IMR-90 (cell line): Measurements from ENCODE around the gene PLEKHA8. TPM values are rescaled to one million over a fixed set of nuclear protein-coding genes. Genes with fewer than 3 reads are reported as not detected.

ENCODE experiments used
- ATAC-seq: fragments of 200-7000 bp; cut with Tn5 transposase; 2 replicates; pipeline ENCODE4 v1.9.1; 2020; ENCODE audit warnings: low read depth, mild to moderate bottlenecking, moderate library complexity
- BruUV-seq: library from RNA; stranded (reverse); fragments of 400-500 nt; replicated peaks from 2 replicates; lab custom pipeline; 2021; lab: Mats Ljungman, UMichigan
- CTCF ChIA-PET: fragments of 300-600 bp; formaldehyde crosslinking; extraction: SDS; loops from one replicate; lab custom pipeline; 2021; ENCODE audit warnings: antibody characterized with exemption; lab: Yijun Ruan, JAX
- POLR2A ChIA-PET: fragments of 300-600 bp; sonication (Branson Sonifier 250); formaldehyde crosslinking; loops from one replicate; lab custom pipeline; 2022; ENCODE audit warnings: antibody characterized with exemption; ENCODE audit not compliant: unreplicated experiment; lab: Charles Lee
- DNase-seq: peaks from one replicate; pipeline ENCODE4 v3.0.0; 2013
- H2AFZ ChIP-seq: replicated peaks from 2 replicates; pipeline ENCODE3; 2013; ENCODE audit warnings: low read length, mild to moderate bottlenecking; ENCODE audit not compliant: poor library complexity
- H2AK5ac ChIP-seq: 2 replicates; pipeline ENCODE4 v1.6.1; 2013; ENCODE audit warnings: low read depth, low read length, inconsistent platforms
- H2AK9ac ChIP-seq: replicated peaks from 2 replicates; pipeline ENCODE3; 2013; ENCODE audit warnings: mild to moderate bottlenecking, low read depth, low read length, moderate library complexity; ENCODE audit not compliant: poor library complexity
- H2BK120ac ChIP-seq: 2 replicates; pipeline ENCODE4 v1.6.1; 2013; ENCODE audit warnings: low read depth, low read length, inconsistent platforms
- H2BK15ac ChIP-seq: 3 replicates; pipeline ENCODE4 v1.6.1; 2013; ENCODE audit warnings: low read depth, low read length, inconsistent platforms
- H2BK20ac ChIP-seq: 2 replicates; pipeline ENCODE4 v1.6.1; 2013; ENCODE audit warnings: low read depth, mild to moderate bottlenecking, inconsistent platforms, low read length, moderate library complexity
- H2BK5ac ChIP-seq: 2 replicates; pipeline ENCODE4 v1.6.1; 2013; ENCODE audit warnings: mild to moderate bottlenecking, low read depth, low read length, inconsistent platforms; ENCODE audit not compliant: poor library complexity, severe bottlenecking
- H3K14ac ChIP-seq: replicated peaks from 2 replicates; pipeline ENCODE4 v1.6.1; 2013; ENCODE audit warnings: low read depth, low read length, inconsistent platforms
- H3K18ac ChIP-seq: 2 replicates; pipeline ENCODE4 v1.6.1; 2013; ENCODE audit warnings: low read depth, low read length, control low read depth
- H3K23ac ChIP-seq: 2 replicates; pipeline ENCODE4 v1.6.1; 2013; ENCODE audit warnings: low read depth, low read length, inconsistent platforms
- H3K27ac ChIP-seq: 2 replicates; pipeline ENCODE4 v1.5.1; 2013; ENCODE audit warnings: mild to moderate bottlenecking, control low read depth, low read length; ENCODE audit not compliant: insufficient read depth
- H3K27me3 ChIP-seq: 2 replicates; pipeline ENCODE4 v1.6.1; 2013; ENCODE audit warnings: low read length; ENCODE audit not compliant: control insufficient read depth, insufficient read depth
- H3K36me3 ChIP-seq: 2 replicates; pipeline ENCODE4 v1.6.1; 2013; ENCODE audit warnings: low read length, mixed read lengths; ENCODE audit not compliant: control insufficient read depth, insufficient read depth
- H3K4ac ChIP-seq: 2 replicates; pipeline ENCODE4 v1.6.1; 2013; ENCODE audit warnings: low read depth, low read length, inconsistent platforms
- H3K4me1 ChIP-seq: 2 replicates; pipeline ENCODE4 v1.6.1; 2013; ENCODE audit warnings: low read length, mixed read lengths; ENCODE audit not compliant: control insufficient read depth, insufficient read depth
- H3K4me2 ChIP-seq: 2 replicates; pipeline ENCODE4 v1.6.1; 2013; ENCODE audit warnings: low read depth, mild to moderate bottlenecking, control low read depth, low read length, moderate library complexity
- H3K4me3 ChIP-seq: 2 replicates; pipeline ENCODE4 v1.5.1; 2013; ENCODE audit warnings: low read depth, mild to moderate bottlenecking, control low read depth, low read length, moderate library complexity; ENCODE audit not compliant: insufficient read depth
- H3K56ac ChIP-seq: 2 replicates; pipeline ENCODE4 v1.6.1; 2013; ENCODE audit warnings: low read length, inconsistent platforms; ENCODE audit not compliant: insufficient read depth; ENCODE audit errors: extremely low read depth
- H3K79me1 ChIP-seq, 2 experiments: 2 replicates each; pipeline ENCODE4 v1.6.1; 2013; ENCODE audit warnings: low read length in 2 of 2, inconsistent platforms in 1 of 2, low read depth in 1 of 2
- H3K9ac ChIP-seq: 2 replicates; pipeline ENCODE4 v1.6.1; 2013; ENCODE audit warnings: low read depth, low read length, control low read depth
- H3K9me1 ChIP-seq: 2 replicates; pipeline ENCODE4 v1.6.1; 2013; ENCODE audit warnings: low read length, inconsistent platforms; ENCODE audit not compliant: insufficient read depth
- H3K9me3 ChIP-seq: 2 replicates; pipeline ENCODE4 v1.6.1; 2013; ENCODE audit warnings: low read length; ENCODE audit not compliant: control insufficient read depth, insufficient read depth
- H4K20me1 ChIP-seq: 2 replicates; pipeline ENCODE4 v1.6.1; 2013; ENCODE audit warnings: low read length, inconsistent platforms; ENCODE audit not compliant: insufficient read depth
- H4K5ac ChIP-seq: 2 replicates; pipeline ENCODE4 v1.6.1; 2013; ENCODE audit warnings: mild to moderate bottlenecking, low read depth, low read length, control low read depth
- H4K8ac ChIP-seq, 2 experiments: 2 replicates each; pipeline ENCODE4 v1.6.1; 2013; ENCODE audit warnings: low read depth in 2 of 2, low read length in 2 of 2, control low read depth in 1 of 2, inconsistent platforms in 1 of 2
- H4K91ac ChIP-seq: 2 replicates; pipeline ENCODE4 v1.6.1; 2013; ENCODE audit warnings: low read depth, low read length, inconsistent platforms; ENCODE audit not compliant: insufficient read depth
- BHLHE40 ChIP-seq: fragments of 150-350 bp; IDR thresholded peaks from 2 replicates; pipeline ENCODE4 v1.6.1; 2016; ENCODE audit warnings: mild to moderate bottlenecking, low read depth, low read length
- CEBPB ChIP-seq: IDR thresholded peaks from 2 replicates; pipeline ENCODE4 v1.6.1; 2012; ENCODE audit warnings: low read depth, low read length, improper control_type of control experiment
- CHD1 ChIP-seq: IDR thresholded peaks from 2 replicates; pipeline ENCODE4 v1.6.1; 2012; ENCODE audit warnings: low read depth, low read length, improper control_type of control experiment
- FOS ChIP-seq: fragments of 150-350 bp; IDR thresholded peaks from 2 replicates; pipeline ENCODE4 v1.6.1; 2016; ENCODE audit warnings: low read depth, low read length
- MAFK ChIP-seq: IDR thresholded peaks from 2 replicates; pipeline ENCODE4 v1.6.1; 2012; ENCODE audit warnings: low read depth, low read length, improper control_type of control experiment
- MAZ ChIP-seq: IDR thresholded peaks from 2 replicates; pipeline ENCODE4 v1.6.1; 2012; ENCODE audit warnings: low read depth, mild to moderate bottlenecking, low read length, improper control_type of control experiment, moderate library complexity, borderline replicate concordance
- MXI1 ChIP-seq: IDR thresholded peaks from 2 replicates; pipeline ENCODE4 v1.6.1; 2012; ENCODE audit warnings: low read depth, mild to moderate bottlenecking, low read length, moderate library complexity, borderline replicate concordance
- NFE2L2 ChIP-seq: fragments of 150-350 bp; IDR thresholded peaks from 2 replicates; pipeline ENCODE4 v1.6.1; 2016; ENCODE audit warnings: low read depth, mild to moderate bottlenecking, low read length
- POLR2A ChIP-seq: IDR thresholded peaks from 2 replicates; pipeline ENCODE4 v1.6.1; 2012; ENCODE audit warnings: mild to moderate bottlenecking, low read depth, low read length
- RAD21 ChIP-seq: IDR thresholded peaks from 2 replicates; pipeline ENCODE4 v1.6.1; 2012; ENCODE audit warnings: low read length, improper control_type of control experiment
- RCOR1 ChIP-seq: IDR thresholded peaks from 2 replicates; pipeline ENCODE4 v1.6.1; 2012; ENCODE audit warnings: mild to moderate bottlenecking, low read length, improper control_type of control experiment; ENCODE audit not compliant: insufficient replicate concordance
- RFX5 ChIP-seq: IDR thresholded peaks from 2 replicates; pipeline ENCODE4 v1.8.0; 2012; ENCODE audit warnings: low read depth, mild to moderate bottlenecking, low read length, moderate library complexity
- SMC3 ChIP-seq: fragments of 150-350 bp; IDR thresholded peaks from 2 replicates; pipeline ENCODE4 v1.6.1; 2016; ENCODE audit warnings: low read depth, mild to moderate bottlenecking, antibody characterized with exemption, low read length, moderate library complexity
- dilution Hi-C: fragments of 300-500 bp; cut with HindIII; formaldehyde crosslinking; loops from one replicate; pipeline ENCODE4 v1.14.3; 2018; ENCODE audit warnings: low sequenced_read_pairs; ENCODE audit not compliant: unreplicated experiment
- in situ Hi-C: fragments of 300-500 bp; cut with MboI; formaldehyde crosslinking; loops from 3 replicates; pipeline ENCODE4 v1.14.3; 2019; ENCODE audit warnings: low sequenced_read_pairs, inconsistent platforms, mixed read lengths
- intact Hi-C: fragments of 100-400 bp; cut with micrococcal nuclease; formaldehyde crosslinking; loops from 2 replicates; pipeline ENCODE4 v1.10.0; 2022
- polyA plus RNA-seq, 3 experiments: library from polyadenylated mRNA; depleted of rRNA; stranded (reverse); fragments of >200 nt; gene quantifications; 2 replicates each; pipeline ENCODE4 v1.2.3, GENCODE V29; 2012; ENCODE audit warnings: low replicate concordance in 1 of 3
- total RNA-seq: library from RNA; depleted of rRNA; stranded (reverse); fragments of >200 nt; gene quantifications from 2 replicates; pipeline ENCODE4 v1.2.3, GENCODE V29; 2012
- TF ChIP-seq, protein P1 (sequence below): fragments of 150-350 bp; IDR thresholded peaks from 2 replicates; pipeline ENCODE4 v1.6.1; 2017; ENCODE audit warnings: mild to moderate bottlenecking, antibody characterized with exemption, low read length, low read depth
- TF ChIP-seq, protein P2 (sequence below): conservative IDR thresholded peaks from 2 replicates; pipeline ENCODE4 v1.5.1; 2012; ENCODE audit warnings: mild to moderate bottlenecking, low read depth, low read length, improper control_type of control experiment
- TF ChIP-seq, protein P3 (sequence below): fragments of 150-350 bp; IDR thresholded peaks from 2 replicates; pipeline ENCODE4 v1.6.1; 2016; ENCODE audit warnings: low read depth, mild to moderate bottlenecking, low read length, moderate library complexity, borderline replicate concordance

PLEKHA8 gene
- total and polyA plus RNA-seq, 2 of the 4 experiments (the other 2 are of a cell fraction) = 3.6 to 9.7 TPM

DNA sequence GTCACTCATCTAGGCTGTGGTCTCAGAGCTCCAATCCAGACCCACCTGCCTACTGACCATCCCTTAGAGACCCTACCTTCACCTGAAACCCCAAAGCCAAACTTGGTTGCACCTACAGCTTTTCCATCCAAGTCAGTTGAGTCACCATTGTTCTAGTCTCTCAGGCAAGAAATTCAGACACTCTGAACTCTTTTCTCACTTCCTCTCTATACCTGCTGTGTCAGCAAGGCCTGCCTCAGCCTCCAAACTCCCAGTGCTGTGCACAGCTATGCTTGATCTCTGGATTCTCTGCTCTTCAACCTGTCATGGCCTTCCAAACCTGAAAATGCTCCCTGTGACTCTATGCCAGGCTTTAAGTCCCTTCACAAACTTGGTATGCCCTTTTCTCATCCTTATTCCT is 59.2 kb downstream of the PLEKHA8 start:
- DNase-seq = no peak
- Histone ChIP-seq H2AFZ (no peak overlapping the region), H3K14ac (no peak overlapping the region), H4K91ac (no peak overlapping the region), H2BK15ac (no peak overlapping the region), H3K79me1 (peaks cover 0 to 3% of the 10 kb centered on the region in 2 experiments; a peak in 1 of 4 replicates), H3K56ac (no peak overlapping the region), H2AK5ac (no peak overlapping the region), H4K20me1 (no peaks in the 10 kb centered on the region), H4K8ac (no peak overlapping the region), H3K23ac (no peak overlapping the region), H2BK5ac (no peak overlapping the region), H2AK9ac (no peak overlapping the region), H3K18ac (no peak overlapping the region), H3K36me3 (peaks cover 4% of the 10 kb centered on the region; the same call in 1 of the 2 replicates), H3K27me3 (no peaks in the 10 kb centered on the region), H3K4me1 (peaks cover 3% of the 10 kb centered on the region; the same call in 1 of the 2 replicates), H3K9ac (no peak overlapping the region), H4K5ac (no peak overlapping the region), H2BK120ac (no peak overlapping the region), H3K9me3 (no peaks in the 10 kb centered on the region), H3K4me3 (no peak overlapping the region), H3K4me2 (no peak overlapping the region), H3K27ac (no peak overlapping the region), H2BK20ac (no peak overlapping the region), H3K4ac (no peak overlapping the region), H3K9me1 (peaks cover 14% of the 10 kb centered on the region)
- TF ChIP-seq MAZ = no peak
- no peak for TF ChIP-seq NFE2L2
- no peak for TF ChIP-seq SMC3
- TF ChIP-seq POLR2A = no peak
- TF ChIP-seq RCOR1 = no peak
- no peak for TF ChIP-seq RFX5
- TF ChIP-seq BHLHE40 = no peak
- no peak for TF ChIP-seq RAD21
- TF ChIP-seq, protein P1, sequence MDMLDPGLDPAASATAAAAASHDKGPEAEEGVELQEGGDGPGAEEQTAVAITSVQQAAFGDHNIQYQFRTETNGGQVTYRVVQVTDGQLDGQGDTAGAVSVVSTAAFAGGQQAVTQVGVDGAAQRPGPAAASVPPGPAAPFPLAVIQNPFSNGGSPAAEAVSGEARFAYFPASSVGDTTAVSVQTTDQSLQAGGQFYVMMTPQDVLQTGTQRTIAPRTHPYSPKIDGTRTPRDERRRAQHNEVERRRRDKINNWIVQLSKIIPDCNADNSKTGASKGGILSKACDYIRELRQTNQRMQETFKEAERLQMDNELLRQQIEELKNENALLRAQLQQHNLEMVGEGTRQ = no peak
- TF ChIP-seq, protein P2, sequence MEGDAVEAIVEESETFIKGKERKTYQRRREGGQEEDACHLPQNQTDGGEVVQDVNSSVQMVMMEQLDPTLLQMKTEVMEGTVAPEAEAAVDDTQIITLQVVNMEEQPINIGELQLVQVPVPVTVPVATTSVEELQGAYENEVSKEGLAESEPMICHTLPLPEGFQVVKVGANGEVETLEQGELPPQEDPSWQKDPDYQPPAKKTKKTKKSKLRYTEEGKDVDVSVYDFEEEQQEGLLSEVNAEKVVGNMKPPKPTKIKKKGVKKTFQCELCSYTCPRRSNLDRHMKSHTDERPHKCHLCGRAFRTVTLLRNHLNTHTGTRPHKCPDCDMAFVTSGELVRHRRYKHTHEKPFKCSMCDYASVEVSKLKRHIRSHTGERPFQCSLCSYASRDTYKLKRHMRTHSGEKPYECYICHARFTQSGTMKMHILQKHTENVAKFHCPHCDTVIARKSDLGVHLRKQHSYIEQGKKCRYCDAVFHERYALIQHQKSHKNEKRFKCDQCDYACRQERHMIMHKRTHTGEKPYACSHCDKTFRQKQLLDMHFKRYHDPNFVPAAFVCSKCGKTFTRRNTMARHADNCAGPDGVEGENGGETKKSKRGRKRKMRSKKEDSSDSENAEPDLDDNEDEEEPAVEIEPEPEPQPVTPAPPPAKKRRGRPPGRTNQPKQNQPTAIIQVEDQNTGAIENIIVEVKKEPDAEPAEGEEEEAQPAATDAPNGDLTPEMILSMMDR = no peak
- TF ChIP-seq CHD1 = no peak
- no peak for TF ChIP-seq MAFK
- TF ChIP-seq CEBPB = no peak
- TF ChIP-seq, protein P3, sequence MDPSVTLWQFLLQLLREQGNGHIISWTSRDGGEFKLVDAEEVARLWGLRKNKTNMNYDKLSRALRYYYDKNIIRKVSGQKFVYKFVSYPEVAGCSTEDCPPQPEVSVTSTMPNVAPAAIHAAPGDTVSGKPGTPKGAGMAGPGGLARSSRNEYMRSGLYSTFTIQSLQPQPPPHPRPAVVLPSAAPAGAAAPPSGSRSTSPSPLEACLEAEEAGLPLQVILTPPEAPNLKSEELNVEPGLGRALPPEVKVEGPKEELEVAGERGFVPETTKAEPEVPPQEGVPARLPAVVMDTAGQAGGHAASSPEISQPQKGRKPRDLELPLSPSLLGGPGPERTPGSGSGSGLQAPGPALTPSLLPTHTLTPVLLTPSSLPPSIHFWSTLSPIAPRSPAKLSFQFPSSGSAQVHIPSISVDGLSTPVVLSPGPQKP = no peak
- no peak for TF ChIP-seq MXI1
- no peak for TF ChIP-seq FOS
- dilution Hi-C loops (no loop called here), intact Hi-C loops (no loop called here), in situ Hi-C loops (no loop called here)
- ChIA-PET CTCF (no interaction called here), POLR2A (no interaction called here)
- BruUV-seq = no TSS peak
- no peak for ATAC-seq
